ENCODE measurements around the gene AK6. TPM values are rescaled to one million over a fixed set of nuclear protein-coding genes. Genes with fewer than 3 reads are reported as not detected.

The AK6 gene
- total RNA-seq, 1 donor from 2014 or later, result 41.1 TPM

DNA sequence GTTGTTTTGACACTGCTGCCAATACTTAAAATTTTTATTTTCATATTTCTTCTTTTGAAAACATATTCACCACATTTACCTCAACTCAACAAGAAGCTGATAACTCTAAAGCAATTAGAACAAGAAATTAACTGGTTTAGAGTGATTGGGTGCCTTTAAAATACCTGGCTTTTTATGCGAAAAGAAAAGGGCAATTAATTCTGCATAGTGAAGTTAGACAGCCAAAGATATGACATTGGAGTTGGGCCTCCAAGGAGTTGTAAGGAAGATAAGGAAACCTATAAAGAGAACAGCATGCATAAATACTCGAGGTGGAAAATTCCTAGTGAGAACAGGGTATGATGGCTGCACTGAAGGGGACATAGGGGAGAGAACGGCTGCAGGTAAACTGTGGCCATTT is 9.6 kb downstream of the AK6 start:
- Mint-ChIP-seq H3K9me3 (no peaks in the 10 kb centered on the region), H3K27ac (ENCODE audit: unreplicated experiment) (no peak overlapping the region), H3K4me1 (no peaks in the 10 kb centered on the region), H3K27me3 (ENCODE audit: low read depth) (no peaks in the 10 kb centered on the region), H3K4me3 (no peak overlapping the region), H3K36me3 (ENCODE audit: low read depth) (peaks cover 2% of the 10 kb centered on the region)
- TF ChIP-seq, protein P1, sequence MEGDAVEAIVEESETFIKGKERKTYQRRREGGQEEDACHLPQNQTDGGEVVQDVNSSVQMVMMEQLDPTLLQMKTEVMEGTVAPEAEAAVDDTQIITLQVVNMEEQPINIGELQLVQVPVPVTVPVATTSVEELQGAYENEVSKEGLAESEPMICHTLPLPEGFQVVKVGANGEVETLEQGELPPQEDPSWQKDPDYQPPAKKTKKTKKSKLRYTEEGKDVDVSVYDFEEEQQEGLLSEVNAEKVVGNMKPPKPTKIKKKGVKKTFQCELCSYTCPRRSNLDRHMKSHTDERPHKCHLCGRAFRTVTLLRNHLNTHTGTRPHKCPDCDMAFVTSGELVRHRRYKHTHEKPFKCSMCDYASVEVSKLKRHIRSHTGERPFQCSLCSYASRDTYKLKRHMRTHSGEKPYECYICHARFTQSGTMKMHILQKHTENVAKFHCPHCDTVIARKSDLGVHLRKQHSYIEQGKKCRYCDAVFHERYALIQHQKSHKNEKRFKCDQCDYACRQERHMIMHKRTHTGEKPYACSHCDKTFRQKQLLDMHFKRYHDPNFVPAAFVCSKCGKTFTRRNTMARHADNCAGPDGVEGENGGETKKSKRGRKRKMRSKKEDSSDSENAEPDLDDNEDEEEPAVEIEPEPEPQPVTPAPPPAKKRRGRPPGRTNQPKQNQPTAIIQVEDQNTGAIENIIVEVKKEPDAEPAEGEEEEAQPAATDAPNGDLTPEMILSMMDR (conservative IDR thresholded peaks at IDR 0.05), result no peak
- DNase-seq (ENCODE audit: low read depth, low spot score), result no peak

DNA sequence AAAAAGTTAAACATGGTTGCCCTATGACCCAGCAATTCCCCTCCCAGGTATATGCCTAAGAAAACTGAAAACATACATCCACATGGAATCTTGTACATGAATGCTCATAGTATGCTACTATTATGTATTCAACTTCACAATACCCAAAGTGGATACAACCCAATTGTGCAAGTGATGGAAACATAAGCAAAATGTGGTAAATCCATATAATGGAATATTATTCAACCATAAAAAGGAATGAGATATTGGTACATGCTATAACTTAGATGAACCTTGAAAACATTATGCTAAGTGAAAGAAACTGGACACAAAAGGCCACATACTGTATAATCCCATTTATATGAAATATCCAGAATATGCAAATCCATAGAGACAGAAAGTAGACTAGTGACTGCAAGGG is 18.7 kb downstream of the AK6 start:
- Mint-ChIP-seq H3K4me3 (no peak overlapping the region), H3K27me3 (ENCODE audit: low read depth) (no peaks in the 10 kb centered on the region), H3K9me3 (no peaks in the 10 kb centered on the region), H3K4me1 (no peaks in the 10 kb centered on the region), H3K27ac (ENCODE audit: unreplicated experiment) (no peak overlapping the region), H3K36me3 (ENCODE audit: low read depth) (peaks cover 15% of the 10 kb centered on the region)
- no peak for DNase-seq (ENCODE audit: low read depth, low spot score)
- TF ChIP-seq, protein P1 (conservative IDR thresholded peaks at IDR 0.05), result no peak

- Mint-ChIP-seq H3K36me3 (ENCODE audit: low read depth) (no peaks in the 10 kb centered on the region), H3K27me3 (ENCODE audit: low read depth) (no peaks in the 10 kb centered on the region), H3K9me3 (no peaks in the 10 kb centered on the region), H3K4me3 (no peak overlapping the region), H3K4me1 (no peaks in the 10 kb centered on the region), H3K27ac (ENCODE audit: unreplicated experiment) (no peak overlapping the region)
- TF ChIP-seq, protein P1 (conservative IDR thresholded peaks at IDR 0.05), result no peak
- no peak for DNase-seq (ENCODE audit: low read depth, low spot score)
Measured at GRCh38 chr5:69343083-69343482, 26.2 kb downstream of the AK6 start.

GRCh38 chr5:69341520-69342161 is 27.7 kb downstream of the AK6 start:
- H3K27me3 Mint-ChIP-seq (ENCODE audit: low read depth), result no peaks in the 10 kb centered on the region
- no peaks in the 10 kb centered on the region for H3K4me1 Mint-ChIP-seq
- H3K9me3 Mint-ChIP-seq, result no peaks in the 10 kb centered on the region
- H3K27ac Mint-ChIP-seq (ENCODE audit: unreplicated experiment), result no peak overlapping the region
- no peak overlapping the region for H3K4me3 Mint-ChIP-seq
- TF ChIP-seq, protein P1 (conservative IDR thresholded peaks at IDR 0.05), result no peak
- H3K36me3 Mint-ChIP-seq (ENCODE audit: low read depth), result no peaks in the 10 kb centered on the region
- no peak for DNase-seq (ENCODE audit: low read depth, low spot score)

- H3K27ac Mint-ChIP-seq (ENCODE audit: unreplicated experiment), result no peak overlapping the region
- peaks cover 11% of the 10 kb centered on the region for H3K4me1 Mint-ChIP-seq
- no peak overlapping the region for H3K4me3 Mint-ChIP-seq
- H3K9me3 Mint-ChIP-seq, result no peaks in the 10 kb centered on the region
- no peaks in the 10 kb centered on the region for H3K36me3 Mint-ChIP-seq (ENCODE audit: low read depth)
- no peaks in the 10 kb centered on the region for H3K27me3 Mint-ChIP-seq (ENCODE audit: low read depth)
- TF ChIP-seq, protein P1 (conservative IDR thresholded peaks at IDR 0.05), result no peak
- DNase-seq (ENCODE audit: low read depth, low spot score), result no peak
Measured at GRCh38 chr5:69335341-69335935, 33.9 kb downstream of the AK6 start.

Measured in neural crest cell (in vitro differentiated cells).